Measurements from ENCODE around the gene ESR2.

GRCh38 chr14:64253672-64254071, 40.5 kb downstream of the ESR2 start:
- TF ChIP-seq CTCF (IDR thresholded peaks at IDR 0.05; ENCODE audit: low read depth, low read length, poor library complexity, severe bottlenecking) = no peak
- TF ChIP-seq EZH2phosphoT487 (IDR thresholded peaks at IDR 0.05; ENCODE audit: borderline replicate concordance, low read length) = no peak

Data from DOHH2 (cell line).